ENCODE data around the gene RAB22A.

The RAB22A gene

GRCh38 chr20:58268421-58268821 is 41.1 kb upstream of the RAB22A start:
- Histone ChIP-seq H3K27ac (ENCODE audit: low read depth, low read length) (no peak overlapping the region), H3K9ac (ENCODE audit: low read length) (no peak overlapping the region), H3K36me3 (ENCODE audit: control insufficient read depth, insufficient read depth, low read length) (peaks cover 2% of the 10 kb centered on the region), H4K5ac (ENCODE audit: low read length) (no peak overlapping the region), H2BK15ac (replicated peaks; ENCODE audit: low read depth) (no peak overlapping the region), H3K4me2 (ENCODE audit: low read length) (no peak overlapping the region), H3K23ac (ENCODE audit: low read length) (no peak overlapping the region), H3K4me3 (ENCODE audit: low read length) (no peak overlapping the region), H2BK5ac (ENCODE audit: low read length) (no peak overlapping the region), H3K56ac (ENCODE audit: low read length) (no peak overlapping the region), H3K79me1 (ENCODE audit: low read length) (peaks cover 1% of the 10 kb centered on the region), H2BK120ac (ENCODE audit: low read depth, low read length) (no peak overlapping the region), H3K27me3 (ENCODE audit: insufficient read depth, low read length, poor library complexity) (no peaks in the 10 kb centered on the region), H4K8ac (ENCODE audit: low read depth, low read length) (no peak overlapping the region), H3K79me2 (ENCODE audit: control insufficient read depth, insufficient read depth, low read length) (no peaks in the 10 kb centered on the region), H2AK5ac (ENCODE audit: low read length) (no peak overlapping the region), H3K4ac (ENCODE audit: low read depth, low read length) (no peak overlapping the region), H3K4me1 (ENCODE audit: control insufficient read depth, low read depth, low read length) (no peaks in the 10 kb centered on the region), H3K18ac (ENCODE audit: low read length) (no peak overlapping the region)
- DNase-seq, result no peak
- WGBS (ENCODE audit: extremely low coverage, insufficient coverage, low lambda C conversion rate), result no CpG with 5 or more reads among the region's 7 CpGs

- H3K27ac ChIP-seq (ENCODE audit: low read depth, low read length), result no peak overlapping the region
- no peak for DNase-seq
- peaks cover 4% of the 10 kb centered on the region for H3K79me1 ChIP-seq (ENCODE audit: low read length)
- no peak overlapping the region for H2BK15ac ChIP-seq (replicated peaks; ENCODE audit: low read depth)
- H3K79me2 ChIP-seq (ENCODE audit: control insufficient read depth, insufficient read depth, low read length), result no peaks in the 10 kb centered on the region
- H2BK120ac ChIP-seq (ENCODE audit: low read depth, low read length), result no peak overlapping the region
- no peak overlapping the region for H3K23ac ChIP-seq (ENCODE audit: low read length)
- no peaks in the 10 kb centered on the region for H3K27me3 ChIP-seq (ENCODE audit: insufficient read depth, low read length, poor library complexity)
- H3K56ac ChIP-seq (ENCODE audit: low read length), result no peak overlapping the region
- H2AK5ac ChIP-seq (ENCODE audit: low read length), result no peak overlapping the region
- H3K4me1 ChIP-seq (ENCODE audit: control insufficient read depth, low read depth, low read length), result no peaks in the 10 kb centered on the region
- H3K9ac ChIP-seq (ENCODE audit: low read length), result no peak overlapping the region
- no CpG with 5 or more reads among the region's 13 CpGs for WGBS (ENCODE audit: extremely low coverage, insufficient coverage, low lambda C conversion rate)
- H3K4me3 ChIP-seq (ENCODE audit: low read length), result no peak overlapping the region
- no peak overlapping the region for H3K18ac ChIP-seq (ENCODE audit: low read length)
- no peak overlapping the region for H3K4me2 ChIP-seq (ENCODE audit: low read length)
- H2BK5ac ChIP-seq (ENCODE audit: low read length), result no peak overlapping the region
- peaks cover 2% of the 10 kb centered on the region for H3K36me3 ChIP-seq (ENCODE audit: control insufficient read depth, insufficient read depth, low read length)
- no peak overlapping the region for H3K4ac ChIP-seq (ENCODE audit: low read depth, low read length)
- no peak overlapping the region for H4K5ac ChIP-seq (ENCODE audit: low read length)
- no peak overlapping the region for H4K8ac ChIP-seq (ENCODE audit: low read depth, low read length)
These were observed 40.4 kb upstream of the RAB22A start for GRCh38 chr20:58268936-58269619.

GRCh38 chr20:58271606-58272351 is 37.7 kb upstream of the RAB22A start:
- Histone ChIP-seq H3K56ac (ENCODE audit: low read length) (no peak overlapping the region), H2AK5ac (ENCODE audit: low read length) (no peak overlapping the region), H4K5ac (ENCODE audit: low read length) (no peak overlapping the region), H3K79me1 (ENCODE audit: low read length) (peaks cover 6% of the 10 kb centered on the region), H3K27ac (ENCODE audit: low read depth, low read length) (no peak overlapping the region), H3K36me3 (ENCODE audit: control insufficient read depth, insufficient read depth, low read length) (peaks cover 2% of the 10 kb centered on the region), H3K18ac (ENCODE audit: low read length) (no peak overlapping the region), H2BK5ac (ENCODE audit: low read length) (no peak overlapping the region), H3K23ac (ENCODE audit: low read length) (no peak overlapping the region), H3K79me2 (ENCODE audit: control insufficient read depth, insufficient read depth, low read length) (no peaks in the 10 kb centered on the region), H3K4ac (ENCODE audit: low read depth, low read length) (no peak overlapping the region), H4K8ac (ENCODE audit: low read depth, low read length) (no peak overlapping the region), H3K4me1 (ENCODE audit: control insufficient read depth, low read depth, low read length) (no peaks in the 10 kb centered on the region), H2BK120ac (ENCODE audit: low read depth, low read length) (no peak overlapping the region), H3K27me3 (ENCODE audit: insufficient read depth, low read length, poor library complexity) (no peaks in the 10 kb centered on the region), H2BK15ac (replicated peaks; ENCODE audit: low read depth) (no peak overlapping the region), H3K4me2 (ENCODE audit: low read length) (no peak overlapping the region), H3K4me3 (ENCODE audit: low read length) (no peak overlapping the region), H3K9ac (ENCODE audit: low read length) (no peak overlapping the region)
- WGBS (ENCODE audit: extremely low coverage, insufficient coverage, low lambda C conversion rate), result 100% methylated on average over 3 of the region's 9 CpGs
- DNase-seq, result no peak

GRCh38 chr20:58274384-58274783 is 35.1 kb upstream of the RAB22A start:
- H2BK120ac ChIP-seq (ENCODE audit: low read depth, low read length), result no peak overlapping the region

GRCh38 chr20:58277107-58277506 is 32.4 kb upstream of the RAB22A start:
- Histone ChIP-seq H3K4me3 (ENCODE audit: low read length) (no peak overlapping the region), H3K9ac (ENCODE audit: low read length) (no peak overlapping the region), H2BK120ac (ENCODE audit: low read depth, low read length) (no peak overlapping the region), H3K23ac (ENCODE audit: low read length) (no peak overlapping the region), H3K79me2 (ENCODE audit: control insufficient read depth, insufficient read depth, low read length) (no peaks in the 10 kb centered on the region), H2BK15ac (replicated peaks; ENCODE audit: low read depth) (no peak overlapping the region), H4K5ac (ENCODE audit: low read length) (no peak overlapping the region), H3K4me2 (ENCODE audit: low read length) (no peak overlapping the region), H3K27me3 (ENCODE audit: insufficient read depth, low read length, poor library complexity) (no peaks in the 10 kb centered on the region), H2AK5ac (ENCODE audit: low read length) (no peak overlapping the region), H3K27ac (ENCODE audit: low read depth, low read length) (no peak overlapping the region), H3K79me1 (ENCODE audit: low read length) (peaks cover 9% of the 10 kb centered on the region), H3K4me1 (ENCODE audit: control insufficient read depth, low read depth, low read length) (no peaks in the 10 kb centered on the region), H3K36me3 (ENCODE audit: control insufficient read depth, insufficient read depth, low read length) (no peaks in the 10 kb centered on the region), H4K8ac (ENCODE audit: low read depth, low read length) (no peak overlapping the region), H3K4ac (ENCODE audit: low read depth, low read length) (no peak overlapping the region), H3K18ac (ENCODE audit: low read length) (no peak overlapping the region), H2BK5ac (ENCODE audit: low read length) (no peak overlapping the region), H3K56ac (ENCODE audit: low read length) (no peak overlapping the region)
- no CpG with 5 or more reads among the region's 2 CpGs for WGBS (ENCODE audit: extremely low coverage, insufficient coverage, low lambda C conversion rate)
- DNase-seq, result no peak

More at GRCh38 chr20:58274384-58274783, 35.1 kb upstream of the RAB22A start:
- Histone ChIP-seq H2BK15ac (replicated peaks; ENCODE audit: low read depth) (no peak overlapping the region), H3K4me3 (ENCODE audit: low read length) (no peak overlapping the region), H3K79me1 (ENCODE audit: low read length) (peaks cover 6% of the 10 kb centered on the region), H3K4ac (ENCODE audit: low read depth, low read length) (no peak overlapping the region), H3K27ac (ENCODE audit: low read depth, low read length) (no peak overlapping the region), H2BK5ac (ENCODE audit: low read length) (no peak overlapping the region), H3K27me3 (ENCODE audit: insufficient read depth, low read length, poor library complexity) (no peaks in the 10 kb centered on the region), H3K36me3 (ENCODE audit: control insufficient read depth, insufficient read depth, low read length) (no peaks in the 10 kb centered on the region), H3K4me2 (ENCODE audit: low read length) (no peak overlapping the region), H3K4me1 (ENCODE audit: control insufficient read depth, low read depth, low read length) (no peaks in the 10 kb centered on the region), H3K9ac (ENCODE audit: low read length) (no peak overlapping the region), H3K56ac (ENCODE audit: low read length) (no peak overlapping the region), H4K5ac (ENCODE audit: low read length) (no peak overlapping the region), H3K23ac (ENCODE audit: low read length) (no peak overlapping the region), H2AK5ac (ENCODE audit: low read length) (no peak overlapping the region), H3K79me2 (ENCODE audit: control insufficient read depth, insufficient read depth, low read length) (no peaks in the 10 kb centered on the region), H3K18ac (ENCODE audit: low read length) (no peak overlapping the region), H4K8ac (ENCODE audit: low read depth, low read length) (no peak overlapping the region)
- DNase-seq, result no peak
